Brain microvascular endothelial cell (primary cell): ENCODE measurements around the gene SLC38A10.

ENCODE experiments used
- DNase-seq: peaks from one replicate; pipeline ENCODE4 v3.0.0-alpha.2; 2020
- H3K27ac ChIP-seq: fragments of 250-450 bp; sonication (Bioruptor Pico); 2 replicates; pipeline ENCODE4 v1.5.1; 2020; ENCODE audit warnings: mild to moderate bottlenecking, moderate library complexity
- H3K27me3 ChIP-seq: fragments of 250-450 bp; sonication (Bioruptor Pico); replicated peaks from 2 replicates; pipeline ENCODE4 v1.5.1; 2020; ENCODE audit warnings: mild to moderate bottlenecking
- H3K36me3 ChIP-seq: fragments of 250-450 bp; sonication (Bioruptor Pico); replicated peaks from 2 replicates; pipeline ENCODE4 v1.5.1; 2020; ENCODE audit warnings: mild to moderate bottlenecking
- H3K4me3 ChIP-seq: 2 replicates; pipeline ENCODE4 v1.5.1; 2011; ENCODE audit warnings: low read depth, mild to moderate bottlenecking, control low read depth, low read length, moderate library complexity
- in situ Hi-C: cut with HindIII; loops from 2 replicates; pipeline ENCODE4 v1.10.0; 2017; ENCODE audit warnings: low sequenced_read_pairs, low pct_ligation_motif_present
- TF ChIP-seq, protein P1 (sequence below): IDR thresholded peaks from 2 replicates; pipeline ENCODE4 v1.5.1; 2011; ENCODE audit warnings: low read depth, mild to moderate bottlenecking, moderate library complexity, low read length, control low read depth, inconsistent platforms; ENCODE audit errors: missing control alignments

The SLC38A10 gene

DNA sequence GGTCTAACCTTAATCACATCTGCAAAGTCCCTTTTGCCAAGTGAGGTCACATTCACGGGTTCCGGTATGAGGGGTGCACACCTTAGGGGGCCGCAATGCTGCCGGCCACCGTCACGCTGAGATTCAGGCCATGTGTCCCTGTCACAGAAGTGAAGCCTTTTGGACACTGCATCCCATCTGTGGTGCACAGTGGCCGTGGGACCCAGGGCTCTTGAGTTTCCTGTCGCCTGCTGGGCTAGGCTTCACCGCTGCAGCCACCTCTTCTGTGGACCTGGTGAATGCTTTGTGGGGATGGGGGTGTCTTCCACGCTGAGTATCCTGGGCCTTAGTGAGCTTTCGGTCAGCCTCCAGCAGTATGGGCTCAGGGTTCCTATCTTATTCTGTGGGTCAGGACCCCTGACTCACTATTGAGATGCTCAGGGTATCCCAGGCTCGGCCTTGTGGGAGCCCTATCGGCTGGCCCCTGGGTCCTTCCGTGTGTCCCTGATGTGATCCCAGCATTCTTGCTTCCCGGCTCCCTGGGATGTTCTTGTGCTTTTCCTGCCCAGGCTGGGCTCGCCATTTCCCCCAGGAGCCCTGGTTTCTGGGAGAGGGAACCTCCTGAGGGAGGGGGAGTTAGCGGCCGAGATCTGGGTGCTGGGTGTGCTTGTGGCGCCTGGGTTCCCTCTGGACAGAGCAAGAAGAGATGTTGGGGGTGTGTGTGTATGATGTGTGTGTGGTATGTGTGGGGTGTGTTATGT is 4.9 kb upstream of the SLC38A10 start:
- in situ Hi-C loops, result no loop called here
- H3K27me3 ChIP-seq, result no peaks in the 10 kb centered on the region
- TF ChIP-seq, protein P1, sequence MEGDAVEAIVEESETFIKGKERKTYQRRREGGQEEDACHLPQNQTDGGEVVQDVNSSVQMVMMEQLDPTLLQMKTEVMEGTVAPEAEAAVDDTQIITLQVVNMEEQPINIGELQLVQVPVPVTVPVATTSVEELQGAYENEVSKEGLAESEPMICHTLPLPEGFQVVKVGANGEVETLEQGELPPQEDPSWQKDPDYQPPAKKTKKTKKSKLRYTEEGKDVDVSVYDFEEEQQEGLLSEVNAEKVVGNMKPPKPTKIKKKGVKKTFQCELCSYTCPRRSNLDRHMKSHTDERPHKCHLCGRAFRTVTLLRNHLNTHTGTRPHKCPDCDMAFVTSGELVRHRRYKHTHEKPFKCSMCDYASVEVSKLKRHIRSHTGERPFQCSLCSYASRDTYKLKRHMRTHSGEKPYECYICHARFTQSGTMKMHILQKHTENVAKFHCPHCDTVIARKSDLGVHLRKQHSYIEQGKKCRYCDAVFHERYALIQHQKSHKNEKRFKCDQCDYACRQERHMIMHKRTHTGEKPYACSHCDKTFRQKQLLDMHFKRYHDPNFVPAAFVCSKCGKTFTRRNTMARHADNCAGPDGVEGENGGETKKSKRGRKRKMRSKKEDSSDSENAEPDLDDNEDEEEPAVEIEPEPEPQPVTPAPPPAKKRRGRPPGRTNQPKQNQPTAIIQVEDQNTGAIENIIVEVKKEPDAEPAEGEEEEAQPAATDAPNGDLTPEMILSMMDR, result no peak

DNA sequence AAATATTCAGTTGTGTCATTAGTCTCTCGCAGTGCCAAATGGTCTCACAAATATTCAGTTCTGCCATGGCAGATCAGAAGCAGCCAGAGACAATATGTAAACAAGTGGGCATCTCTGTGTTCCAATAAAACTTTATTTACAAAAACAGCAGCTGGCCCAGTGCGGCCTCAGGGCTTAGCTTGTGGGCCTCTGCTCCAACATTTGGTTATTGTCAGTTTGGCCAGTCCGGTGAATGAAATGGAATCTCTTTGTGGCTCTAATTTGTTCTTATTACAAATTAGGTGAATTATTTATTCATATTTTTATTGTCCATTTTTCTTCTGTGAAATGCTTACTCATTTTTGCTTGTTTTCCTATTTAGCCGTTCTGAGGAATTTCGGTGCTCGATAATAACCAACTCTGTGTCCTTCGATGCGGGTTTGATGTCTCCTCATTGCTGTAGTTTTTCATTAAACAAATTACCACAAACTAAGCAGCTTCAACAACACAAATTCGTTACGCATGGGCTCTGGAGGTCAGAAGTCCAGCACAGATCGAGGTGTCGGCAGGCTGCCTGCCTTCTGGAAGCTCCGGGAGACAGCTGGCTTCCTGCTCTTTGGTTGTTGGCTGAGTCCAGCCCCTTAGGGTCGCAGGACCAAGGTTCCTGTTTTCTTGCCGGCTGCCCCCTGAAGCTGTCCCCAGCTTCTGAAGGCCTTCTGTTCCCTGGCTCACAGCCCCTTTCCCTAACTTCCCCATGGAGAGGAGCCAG is 4.1 kb upstream of the SLC38A10 start:
- no peaks in the 10 kb centered on the region for H3K36me3 ChIP-seq
- H3K27me3 ChIP-seq, result no peaks in the 10 kb centered on the region
- TF ChIP-seq, protein P1, result no peak
- no peak for DNase-seq
- no peak overlapping the region for H3K4me3 ChIP-seq
- in situ Hi-C loops, result no loop called here
- no peak overlapping the region for H3K27ac ChIP-seq

More for the DNA sequence above, 4.9 kb upstream of the SLC38A10 start:
- no peak overlapping the region for H3K27ac ChIP-seq
- DNase-seq, result no peak
- no peak overlapping the region for H3K4me3 ChIP-seq
- H3K36me3 ChIP-seq, result no peaks in the 10 kb centered on the region

DNA sequence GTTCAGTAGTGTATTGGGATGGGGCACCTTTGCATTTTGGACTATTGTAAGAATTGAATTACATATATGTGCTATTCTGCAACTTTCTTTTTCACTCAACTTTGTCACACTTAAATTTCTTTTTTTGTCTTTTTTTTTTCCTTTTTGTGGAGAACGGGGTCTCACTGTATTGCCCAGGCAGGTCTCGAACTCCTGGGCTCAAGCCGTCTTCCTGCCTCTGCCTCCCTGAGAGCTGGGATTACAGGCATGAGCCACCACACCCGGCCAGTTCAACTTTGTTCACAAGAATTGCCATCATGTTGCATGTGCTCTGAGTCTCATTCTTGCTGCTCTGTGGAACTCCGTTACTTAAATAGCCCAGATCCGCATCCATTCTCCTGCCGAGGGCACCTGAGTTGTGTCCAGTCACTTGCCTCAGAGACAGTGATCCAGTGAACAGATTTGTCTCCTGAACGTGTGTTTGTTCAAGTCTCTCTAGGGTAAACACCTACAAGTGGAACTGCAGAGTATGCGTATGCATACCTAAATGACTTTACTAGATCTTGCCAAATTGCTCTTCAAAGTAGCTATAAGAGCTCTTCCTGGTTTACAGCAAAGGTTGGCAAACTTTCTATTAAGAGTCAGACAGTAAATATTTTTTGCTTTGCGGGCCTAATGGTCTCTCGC is 3.4 kb upstream of the SLC38A10 start:
- Histone ChIP-seq H3K36me3 (no peaks in the 10 kb centered on the region), H3K27ac (no peak overlapping the region), H3K4me3 (no peak overlapping the region), H3K27me3 (no peaks in the 10 kb centered on the region)
- TF ChIP-seq, protein P1, result no peak
- no peak for DNase-seq
- in situ Hi-C loops, result no loop called here

DNA sequence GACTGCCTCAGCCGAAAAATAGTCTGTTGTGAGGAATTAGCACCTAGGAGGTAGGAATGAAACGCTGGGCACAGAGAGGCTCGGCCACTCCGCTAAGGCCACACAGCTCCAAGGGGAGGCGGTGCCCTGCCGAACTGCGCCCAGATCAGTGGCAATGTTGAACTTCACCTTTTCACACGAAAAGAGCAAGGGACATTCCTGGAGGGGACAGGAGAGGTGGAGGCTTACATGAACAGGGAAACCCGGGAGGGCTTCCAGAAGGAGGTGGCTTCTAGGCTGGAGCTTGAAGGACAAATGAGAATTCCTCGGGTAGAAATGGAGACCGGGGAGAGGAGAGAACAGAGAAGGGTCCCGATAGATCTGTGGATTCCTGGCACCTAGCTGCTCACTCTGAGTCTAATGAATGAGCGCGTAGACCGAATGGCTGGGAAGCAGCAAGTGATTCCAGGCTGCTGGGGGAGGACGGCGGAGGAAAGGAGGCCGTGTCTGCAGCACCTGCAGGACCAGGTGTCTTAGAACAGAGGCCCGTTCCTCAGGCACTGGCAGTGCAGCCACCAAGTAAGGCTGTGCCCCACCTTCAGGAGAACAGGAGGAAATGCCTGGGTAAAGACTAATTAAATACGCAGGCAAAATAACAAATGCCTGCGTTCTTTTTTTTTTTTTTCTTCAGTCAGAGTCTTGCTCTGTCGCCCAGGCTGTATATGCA is 722 bp upstream of the SLC38A10 start:
- Histone ChIP-seq H3K4me3 (peak overlapping the region; percentile 83), H3K36me3 (no peaks in the 10 kb centered on the region), H3K27ac (peak overlapping the region; percentile 63), H3K27me3 (no peaks in the 10 kb centered on the region)
- DNase-seq, result peak; percentile 13
- TF ChIP-seq, protein P1, result peak; percentile 65
- in situ Hi-C loops, result no loop called here

DNA sequence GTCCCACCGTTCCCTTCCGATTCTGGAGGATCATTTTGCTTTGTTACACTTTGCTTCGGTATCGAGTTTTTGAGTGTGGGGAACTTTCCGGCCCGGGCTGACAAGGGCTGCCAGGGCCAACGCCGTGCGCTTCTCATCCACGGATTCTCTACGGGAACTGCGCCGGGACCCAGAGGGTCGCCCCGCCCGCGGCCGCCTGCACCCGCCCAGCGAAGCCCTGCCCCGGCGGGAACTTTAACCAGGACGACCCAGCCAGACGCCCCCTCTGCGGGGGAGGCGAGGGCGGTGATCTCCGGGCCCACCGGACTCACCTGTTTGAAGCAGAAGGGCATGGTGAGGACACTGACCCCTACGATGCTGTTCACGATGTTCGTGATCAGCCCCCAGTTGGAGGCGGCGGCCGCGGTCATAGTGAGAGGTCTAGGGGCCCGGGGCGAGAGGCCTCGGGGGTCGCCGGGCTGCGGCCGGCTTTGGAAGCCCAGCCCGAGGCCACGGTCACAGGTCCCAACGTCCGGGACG is 536 bp downstream of the SLC38A10 start:
- Histone ChIP-seq H3K27ac (peak overlapping the region; percentile 63), H3K4me3 (peak overlapping the region; percentile 83), H3K27me3 (no peaks in the 10 kb centered on the region), H3K36me3 (peaks cover 2% of the 10 kb centered on the region)
- in situ Hi-C loops, result no loop called here
- TF ChIP-seq, protein P1, result no peak
- peak; percentile 3 for DNase-seq
